ENCODE results near the gene NDST3. TPM values are rescaled to one million over a fixed set of nuclear protein-coding genes. Genes with fewer than 3 reads are reported as not detected.

NDST3 gene
- total RNA-seq (2014; rRNA removed) (0.04 and 0.17 TPM in 2 replicates), Bru-seq, nascent RNA (percentile 15 among the genes with signal in this experiment), BruChase-seq, experiment 1, labeled RNA remaining after a 6-hour chase (percentile 13 among the genes with signal in this experiment), BruChase-seq, experiment 2, labeled RNA remaining after a 2-hour chase (percentile 18 among the genes with signal in this experiment)
- long read RNA-seq, partial matches to known transcripts = 1 of 4 reads
- long read RNA-seq, other reads (novel, unspliced or antisense) = 2 of 4 reads

- DNase-seq (peak; percentile 66), ATAC-seq (peak; percentile 73)
- no peaks in the 10 kb centered on the region for H3K79me2 ChIP-seq (ENCODE audit: low read length)
- no peaks in the 10 kb centered on the region for H3F3A ChIP-seq (ENCODE audit: low read length, unreplicated experiment)
- intact Hi-C loops (cut with micrococcal nuclease) = loop anchor here (1.0 to 10.0 kb wide), 4 partner anchors 188 to 900 kb away; no protein-coding TSS in a partner anchor
- H3K9me3 ChIP-seq (ENCODE audit: low read length) = no peaks in the 10 kb centered on the region
- H3K9me2 ChIP-seq (replicated peaks; ENCODE audit: low read length) = no peaks in the 10 kb centered on the region
- TSS peak; percentile 28 for BruUV-seq (replicated peaks)
- TF ChIP-seq CTCF (conservative IDR thresholded peaks at IDR 0.05; ENCODE audit: low read depth, low read length) (peak; percentile 67), EZH2 (IDR thresholded peaks at IDR 0.05; ENCODE audit: low read length, unreplicated experiment) (no peak), EZH2phosphoT487 (IDR thresholded peaks at IDR 0.05; ENCODE audit: borderline replicate concordance, low read length) (no peak)
- H3K36me3 ChIP-seq (ENCODE audit: low read depth, low read length) = no peaks in the 10 kb centered on the region
- ChIA-PET CTCF (interaction anchor here (0.5 to 0.7 kb wide), 5 partner anchors 290 to 1976 kb away, joined by 3 read pairs; no protein-coding TSS in a partner anchor), POLR2A (ENCODE audit: unreplicated experiment) (no interaction called here)
- peak within 1 kb of the TSS; percentile 68 for H3K4me3 ChIP-seq (ENCODE audit: low read length)
- peak within 1 kb of the TSS; percentile 70 for H2AFZ ChIP-seq (ENCODE audit: low read length)
- H3K4me2 ChIP-seq (ENCODE audit: low read length) = peak within 1 kb of the TSS; percentile 87
- H3K27ac ChIP-seq (ENCODE audit: low read length) = no peak within 1 kb of the TSS
- no peak within 1 kb of the TSS for H3K9ac ChIP-seq (ENCODE audit: low read length)
- H3K4me1 ChIP-seq (ENCODE audit: insufficient read depth, low read length) = peaks cover 8% of the 10 kb centered on the region; the same call in 1 of the 2 replicates
- no peaks in the 10 kb centered on the region for H3K27me3 ChIP-seq (ENCODE audit: low read length)
- no peaks in the 10 kb centered on the region for H4K20me1 ChIP-seq (ENCODE audit: low read length)
Measured at GRCh38 chr4:118034053-118034785, at the start of gene NDST3. Gene NDST3, plus strand, starts transcription at chr4:118034486. Its CDS starts 19,425 bp downstream, at chr4:118053911.

- CTCF ChIA-PET = no interaction called here
Measured at GRCh38 chr4:117986321-117986720, 48.0 kb upstream of the NDST3 start.

More at GRCh38 chr4:117986321-117986720, 48.0 kb upstream of the NDST3 start:
- Histone ChIP-seq H4K20me1 (ENCODE audit: low read length) (no peaks in the 10 kb centered on the region), H2AFZ (ENCODE audit: low read length) (no peak overlapping the region), H3K27ac (ENCODE audit: low read length) (no peak overlapping the region), H3K4me3 (ENCODE audit: low read length) (no peak overlapping the region), H3K9me3 (ENCODE audit: low read length) (no peaks in the 10 kb centered on the region), H3K4me2 (ENCODE audit: low read length) (no peak overlapping the region), H3K4me1 (ENCODE audit: insufficient read depth, low read length) (no peaks in the 10 kb centered on the region), H3K79me2 (ENCODE audit: low read length) (no peaks in the 10 kb centered on the region), H3K36me3 (ENCODE audit: low read depth, low read length) (no peaks in the 10 kb centered on the region), H3K27me3 (ENCODE audit: low read length) (no peaks in the 10 kb centered on the region), H3F3A (ENCODE audit: low read length, unreplicated experiment) (no peaks in the 10 kb centered on the region), H3K9me2 (replicated peaks; ENCODE audit: low read length) (no peaks in the 10 kb centered on the region), H3K9ac (ENCODE audit: low read length) (no peak overlapping the region)
- POLR2A ChIA-PET (ENCODE audit: unreplicated experiment) = no interaction called here
- no TSS peak for BruUV-seq (replicated peaks)
- DNase-seq (no peak), ATAC-seq (no peak)
- no peak for TF ChIP-seq CTCF (conservative IDR thresholded peaks at IDR 0.05; ENCODE audit: low read depth, low read length)
- intact Hi-C loops (cut with micrococcal nuclease) = no loop called here
